Thoracic aorta (tissue), 2 donors: ENCODE measurements around the gene RBFOX2. TPM values are rescaled to one million over a fixed set of nuclear protein-coding genes. Genes with fewer than 3 reads are reported as not detected.
"Not testable (repeated sequence)": the region's sequence is repeated elsewhere in the genome, so short reads cannot be mapped to it uniquely, and the experiment has no call there.

ENCODE experiments used
- ATAC-seq: fragments of 150-250 bp; one replicate; pipeline ENCODE4 v1.8.0; 2017; ENCODE audit warnings: low read depth; ENCODE audit not compliant: insufficient number of reproducible peaks, low FRiP score
- DNase-seq: peaks from one replicate; pipeline ENCODE4 v3.0.0-alpha.2; 2020; ENCODE audit warnings: low spot score
- H3K27ac ChIP-seq, 2 donors: fragments of 200-600 bp; sonication (generic); 1 replicate in 1 of 2; 2 replicates in 1 of 2; pipeline ENCODE4 v1.5.1; 2016; ENCODE audit warnings: mild to moderate bottlenecking in 2 of 2, moderate library complexity in 2 of 2
- H3K27me3 ChIP-seq: fragments of 200-600 bp; sonication (generic); replicated peaks from 2 replicates; pipeline ENCODE4 v1.6.0; 2016; ENCODE audit warnings: mild to moderate bottlenecking; ENCODE audit not compliant: insufficient read depth
- H3K36me3 ChIP-seq: fragments of 200-600 bp; sonication (generic); one replicate; pipeline ENCODE4 v1.5.1; 2016
- H3K4me1 ChIP-seq, 2 donors: fragments of 200-600 bp; sonication (generic); 1 replicate in 1 of 2; 2 replicates in 1 of 2; pipeline versions ENCODE4 v1.5.1 to v1.6.0; 2016; ENCODE audit warnings: low read depth in 2 of 2, mild to moderate bottlenecking in 1 of 2; ENCODE audit not compliant: control insufficient read depth in 1 of 2
- H3K4me3 ChIP-seq: fragments of 200-600 bp; sonication (generic); 2 replicates; pipeline ENCODE4 v1.5.1; 2016; ENCODE audit warnings: mild to moderate bottlenecking
- H3K9me3 ChIP-seq: fragments of 200-600 bp; sonication (generic); 2 replicates; pipeline ENCODE4 v1.5.1; 2016
- total RNA-seq, 2 donors: library from RNA; depleted of rRNA; stranded (reverse); fragments of >200 nt; gene quantifications; one replicate each; pipeline versions ENCODE4 v1.1.0 to v1.2.3, GENCODE V29; 2016
- TF ChIP-seq, protein P1 (sequence below): fragments of 200-600 bp; sonication (generic); IDR thresholded peaks from one replicate; pipeline ENCODE4 v1.5.1; 2019; ENCODE audit warnings: antibody characterized with exemption

Gene RBFOX2
- total RNA-seq, 2 donors from 2014 or later = 117 to 143 TPM

DNA sequence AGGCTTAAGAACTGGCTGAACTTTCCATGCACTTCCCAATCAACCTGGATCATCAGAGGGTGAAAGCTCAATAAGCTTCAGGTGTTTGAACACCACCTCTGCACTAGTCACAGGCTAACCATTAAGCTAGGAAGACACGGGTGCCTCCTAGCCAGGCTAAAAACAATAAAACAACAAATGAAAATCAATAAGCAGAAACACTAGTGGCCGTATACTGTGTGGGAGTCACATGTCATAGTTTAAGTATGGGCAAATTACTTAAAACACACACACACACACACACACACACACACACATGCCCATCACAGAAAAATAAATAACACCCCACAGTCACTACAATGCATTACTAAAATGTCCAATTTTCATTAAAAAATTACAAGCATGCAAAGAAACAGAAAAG, 225.7 kb downstream of the RBFOX2 start:
- TF ChIP-seq, protein P1, sequence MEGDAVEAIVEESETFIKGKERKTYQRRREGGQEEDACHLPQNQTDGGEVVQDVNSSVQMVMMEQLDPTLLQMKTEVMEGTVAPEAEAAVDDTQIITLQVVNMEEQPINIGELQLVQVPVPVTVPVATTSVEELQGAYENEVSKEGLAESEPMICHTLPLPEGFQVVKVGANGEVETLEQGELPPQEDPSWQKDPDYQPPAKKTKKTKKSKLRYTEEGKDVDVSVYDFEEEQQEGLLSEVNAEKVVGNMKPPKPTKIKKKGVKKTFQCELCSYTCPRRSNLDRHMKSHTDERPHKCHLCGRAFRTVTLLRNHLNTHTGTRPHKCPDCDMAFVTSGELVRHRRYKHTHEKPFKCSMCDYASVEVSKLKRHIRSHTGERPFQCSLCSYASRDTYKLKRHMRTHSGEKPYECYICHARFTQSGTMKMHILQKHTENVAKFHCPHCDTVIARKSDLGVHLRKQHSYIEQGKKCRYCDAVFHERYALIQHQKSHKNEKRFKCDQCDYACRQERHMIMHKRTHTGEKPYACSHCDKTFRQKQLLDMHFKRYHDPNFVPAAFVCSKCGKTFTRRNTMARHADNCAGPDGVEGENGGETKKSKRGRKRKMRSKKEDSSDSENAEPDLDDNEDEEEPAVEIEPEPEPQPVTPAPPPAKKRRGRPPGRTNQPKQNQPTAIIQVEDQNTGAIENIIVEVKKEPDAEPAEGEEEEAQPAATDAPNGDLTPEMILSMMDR = no peak
- Histone ChIP-seq H3K4me3 (no peak overlapping the region), H3K27ac (no peak overlapping the region), H3K36me3 (peaks cover 6% of the 10 kb centered on the region), H3K4me1 (peaks cover 4 to 28% of the 10 kb centered on the region in 2 donors), H3K27me3 (no peaks in the 10 kb centered on the region), H3K9me3 (no peaks in the 10 kb centered on the region)
- DNase-seq (no peak), ATAC-seq (no peak)

DNA sequence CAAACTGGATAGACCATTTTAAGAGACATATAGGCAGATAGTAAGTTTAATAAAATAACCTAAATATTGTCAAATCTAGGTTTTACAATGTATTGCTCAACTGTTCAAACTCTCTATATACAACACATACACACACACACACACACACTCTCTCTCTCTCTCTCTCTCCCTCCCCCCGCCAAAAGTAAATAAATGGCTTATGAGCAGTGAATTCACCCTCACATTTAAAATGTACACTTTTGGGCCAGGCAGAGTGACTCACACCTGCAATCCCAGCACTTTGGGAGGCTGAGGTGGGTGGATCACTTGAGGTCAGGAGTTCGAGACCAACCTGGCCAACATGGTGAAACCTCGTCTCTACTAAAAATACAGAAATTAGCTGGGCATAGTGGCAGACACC, 227.3 kb downstream of the RBFOX2 start:
- H3K36me3 ChIP-seq, H3K9me3 ChIP-seq, ATAC-seq, DNase-seq, H3K27me3 ChIP-seq, H3K27ac ChIP-seq, H3K4me3 ChIP-seq: not testable (repeated sequence)
- H3K4me1 ChIP-seq = peaks cover 4 to 36% of the 10 kb centered on the region in 2 donors

DNA sequence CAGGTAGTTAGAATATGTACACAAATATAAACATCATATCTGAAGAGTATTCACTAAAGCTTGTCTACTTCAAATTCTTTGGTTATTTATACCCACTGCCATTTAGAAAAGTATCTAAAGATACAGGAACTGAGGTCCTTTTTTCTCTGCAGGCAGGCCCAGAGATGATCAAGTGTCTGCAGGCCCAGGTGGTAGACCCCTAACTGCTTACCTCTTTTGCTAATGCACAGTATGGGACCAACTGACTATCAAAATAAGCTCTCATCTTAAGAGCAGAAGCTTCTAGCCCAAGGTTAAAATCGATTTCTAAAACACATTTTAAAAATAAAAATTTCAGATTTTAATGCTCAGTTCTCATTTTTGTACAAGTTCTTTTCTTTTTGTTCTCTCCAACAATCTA, 229.5 kb downstream of the RBFOX2 start:
- DNase-seq = no peak
- H3K27me3 ChIP-seq = no peaks in the 10 kb centered on the region
- no peaks in the 10 kb centered on the region for H3K9me3 ChIP-seq
- H3K36me3 ChIP-seq = no peaks in the 10 kb centered on the region
- H3K4me1 ChIP-seq = peaks cover 6 to 32% of the 10 kb centered on the region in 2 donors
- TF ChIP-seq, protein P1 = no peak
- no peak for ATAC-seq
- no peak overlapping the region for H3K4me3 ChIP-seq
- H3K27ac ChIP-seq = no peak overlapping the region

DNA sequence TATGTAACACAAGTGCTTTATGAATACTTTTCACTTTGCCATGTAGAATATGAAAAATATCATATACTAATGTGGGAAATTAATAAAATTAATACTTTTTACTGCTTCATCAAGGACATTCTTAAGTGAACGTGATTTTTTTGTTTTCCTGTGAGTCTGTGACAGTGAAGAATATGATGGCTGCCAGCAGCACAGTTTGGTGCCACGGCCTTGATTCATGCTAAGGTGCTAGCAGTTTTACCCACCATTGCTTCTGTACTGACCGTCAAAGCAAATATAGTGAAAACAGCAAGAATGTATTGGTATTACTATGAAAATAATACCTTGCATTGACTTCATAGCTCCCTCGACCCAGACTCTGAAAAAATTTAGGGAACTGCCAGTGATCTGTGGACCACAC, 231.2 kb downstream of the RBFOX2 start:
- Histone ChIP-seq H3K4me1 (peaks cover 6 to 30% of the 10 kb centered on the region in 2 donors), H3K36me3 (no peaks in the 10 kb centered on the region), H3K9me3 (no peaks in the 10 kb centered on the region), H3K27me3 (no peaks in the 10 kb centered on the region), H3K27ac (no peak overlapping the region), H3K4me3 (no peak overlapping the region)
- TF ChIP-seq, protein P1 = no peak
- ATAC-seq (no peak), DNase-seq (no peak)

DNA sequence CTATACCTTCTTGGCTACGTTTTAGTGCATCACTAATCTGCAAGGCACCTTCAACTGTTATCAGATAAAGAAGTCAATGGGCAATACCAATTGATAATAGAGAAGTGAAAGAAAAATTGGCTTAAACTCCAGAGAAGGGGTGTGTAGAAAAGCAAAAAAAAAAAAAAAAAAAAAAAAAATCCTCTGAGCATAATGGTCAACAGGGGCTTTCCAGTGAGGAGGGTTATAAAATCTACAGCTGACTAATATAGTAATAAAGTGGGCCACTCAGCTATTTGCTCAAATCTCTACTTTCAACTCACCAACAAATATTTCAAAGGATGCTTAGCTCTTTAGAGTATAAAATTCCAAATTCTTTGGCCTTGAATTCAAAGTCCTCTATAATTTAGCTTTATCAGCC, 233.1 kb downstream of the RBFOX2 start:
- ATAC-seq (no peak), DNase-seq (no peak)
- Histone ChIP-seq H3K27me3 (no peaks in the 10 kb centered on the region), H3K36me3 (no peaks in the 10 kb centered on the region), H3K9me3 (no peaks in the 10 kb centered on the region), H3K4me1 (peaks cover 4 to 20% of the 10 kb centered on the region in 2 donors), H3K27ac (no peak overlapping the region), H3K4me3 (no peak overlapping the region)
- TF ChIP-seq, protein P1 = no peak

DNA sequence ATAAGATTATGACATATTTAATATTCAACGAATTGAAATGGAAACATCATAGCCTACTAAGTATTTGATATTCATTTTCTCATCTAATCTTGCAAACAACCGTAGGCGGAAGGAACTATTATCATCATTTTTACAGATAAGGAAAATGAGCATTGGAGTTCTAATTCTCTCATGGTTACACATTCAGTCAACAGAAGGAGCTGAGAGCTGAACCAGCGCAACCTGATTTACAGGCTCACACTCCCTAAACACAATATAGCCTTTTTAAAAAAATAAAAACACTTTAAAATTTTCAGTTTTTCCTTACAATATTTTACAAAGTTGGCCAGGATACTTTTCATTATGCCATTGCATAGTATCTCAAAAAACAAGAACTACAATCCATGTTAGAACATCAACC, 236.1 kb downstream of the RBFOX2 start:
- Histone ChIP-seq H3K4me3 (no peak overlapping the region), H3K27me3 (no peaks in the 10 kb centered on the region), H3K27ac (no peak overlapping the region), H3K9me3 (no peaks in the 10 kb centered on the region), H3K4me1 (peaks cover 2 to 4% of the 10 kb centered on the region in 2 donors), H3K36me3 (no peaks in the 10 kb centered on the region)
- no peak for ATAC-seq
- TF ChIP-seq, protein P1 = no peak
- DNase-seq = no peak

DNA sequence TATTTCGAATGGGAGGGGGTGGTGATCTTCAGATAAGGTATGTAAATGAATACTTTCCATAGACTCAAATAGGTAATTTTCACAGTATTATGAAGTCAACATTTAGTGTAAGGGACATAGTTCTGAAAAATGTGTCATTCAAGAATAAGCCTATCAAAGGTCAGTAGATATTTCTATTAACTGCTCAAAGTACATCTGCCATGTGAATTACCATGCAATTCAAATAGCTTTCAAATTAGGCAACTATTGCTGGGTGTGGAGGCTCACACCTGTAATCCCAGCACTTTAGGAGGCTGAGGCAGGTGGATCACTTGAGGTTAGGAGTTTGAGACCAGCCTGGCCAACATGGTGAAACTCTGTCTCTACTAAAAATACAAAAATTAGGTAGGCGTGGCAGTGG, 236.8 kb downstream of the RBFOX2 start:
- H3K4me3 ChIP-seq, H3K4me1 ChIP-seq, H3K9me3 ChIP-seq, DNase-seq, H3K36me3 ChIP-seq, H3K27me3 ChIP-seq, ATAC-seq, H3K27ac ChIP-seq: not testable (repeated sequence)
